Measurements from ENCODE around the gene AKAP13. TPM values are rescaled to one million over a fixed set of nuclear protein-coding genes. Genes with fewer than 3 reads are reported as not detected.
A peak's percentile ranks its signal among the peaks of the same experiment; 100 is the strongest.

AKAP13 gene
- polyA plus RNA-seq, 4 donors, result 39.4 to 71.6 (median 58.5) TPM

DNA sequence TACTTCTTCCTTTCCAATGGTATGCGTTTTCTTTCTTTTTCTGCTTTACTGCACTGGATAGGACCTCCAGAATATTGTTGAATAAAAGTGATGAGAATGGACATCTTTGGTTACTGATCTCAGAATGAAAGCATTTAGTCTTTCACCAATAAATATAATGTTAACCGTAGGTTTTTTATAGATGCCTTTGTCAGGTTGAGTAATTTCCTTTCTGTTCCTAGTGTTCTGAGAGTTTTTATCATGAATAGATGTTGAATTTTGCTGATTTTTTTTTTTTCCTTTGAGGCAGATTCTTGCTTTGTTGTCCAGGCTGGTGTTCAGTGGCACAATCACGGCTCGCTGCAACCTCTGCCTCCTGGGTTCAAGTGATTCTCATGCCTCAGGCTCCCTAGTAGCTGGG lies 255.9 kb downstream of the AKAP13 start:
- Histone ChIP-seq H3K27ac (ENCODE audit: low read depth in 1 of 3, low read length in 2 of 3) (no peak overlapping the region), H3K4me3 (ENCODE audit: low read depth in 1 of 3, low read length in 3 of 3) (no peak overlapping the region), H3K36me3 (ENCODE audit: control insufficient read depth in 3 of 3, insufficient read depth in 2 of 3, low read depth in 1 of 3, low read length in 3 of 3) (peaks cover 0 to 6% (median 2%) of the 10 kb centered on the region in 3 donors), H3K27me3 (ENCODE audit: control insufficient read depth in 3 of 3, insufficient read depth in 3 of 3, low read length in 3 of 3) (no peaks in the 10 kb centered on the region), H3K4me1 (ENCODE audit: control insufficient read depth in 3 of 3, insufficient read depth in 2 of 3, low read depth in 1 of 3, low read length in 2 of 3) (no peaks in the 10 kb centered on the region), H3K9me3 (ENCODE audit: control insufficient read depth in 2 of 2, insufficient read depth in 1 of 2, low read depth in 1 of 2, low read length in 1 of 2) (no peaks in the 10 kb centered on the region)
- no peak for FAIRE-seq
- DNase-seq, result no peak
- WGBS, 3 donors, result 84 to 95% (median 90%) methylated on average over 4 of the region's 4 CpGs

DNA sequence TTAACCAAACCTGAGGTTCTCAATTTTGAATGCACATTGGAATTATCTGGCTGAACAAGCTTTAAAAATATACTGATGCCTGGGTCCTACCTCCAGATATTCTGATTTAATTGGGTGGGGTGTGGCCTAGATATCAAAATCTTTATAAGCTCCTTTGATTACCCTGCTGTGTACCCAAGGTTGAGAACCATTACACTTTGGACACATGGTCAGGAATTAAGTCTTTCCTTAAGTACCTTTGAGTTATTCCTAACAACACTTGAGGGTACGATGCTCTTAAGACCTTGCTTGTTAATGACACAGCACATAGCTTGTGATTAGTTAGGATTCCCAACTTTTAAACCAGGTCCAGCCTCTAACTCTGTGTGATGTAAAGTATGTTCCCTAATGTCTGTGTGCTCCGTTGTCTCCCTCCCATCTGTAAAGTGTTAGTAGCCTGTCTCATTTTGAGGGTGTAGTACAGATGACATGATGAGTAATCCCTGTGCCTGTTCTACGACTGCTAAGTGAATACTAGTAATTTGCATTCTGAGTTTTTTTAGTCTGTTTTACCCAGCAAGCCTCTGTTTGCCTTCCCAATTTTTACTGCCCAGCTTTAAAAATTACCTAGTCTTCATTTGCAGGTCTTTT lies 259.5 kb downstream of the AKAP13 start:
- no peak overlapping the region for H3K27ac ChIP-seq (ENCODE audit: low read depth in 1 of 3, low read length in 2 of 3)
- WGBS, 3 donors, result 48 to 53% (median 49%) methylated on average over 3 of the region's 3 CpGs

DNA sequence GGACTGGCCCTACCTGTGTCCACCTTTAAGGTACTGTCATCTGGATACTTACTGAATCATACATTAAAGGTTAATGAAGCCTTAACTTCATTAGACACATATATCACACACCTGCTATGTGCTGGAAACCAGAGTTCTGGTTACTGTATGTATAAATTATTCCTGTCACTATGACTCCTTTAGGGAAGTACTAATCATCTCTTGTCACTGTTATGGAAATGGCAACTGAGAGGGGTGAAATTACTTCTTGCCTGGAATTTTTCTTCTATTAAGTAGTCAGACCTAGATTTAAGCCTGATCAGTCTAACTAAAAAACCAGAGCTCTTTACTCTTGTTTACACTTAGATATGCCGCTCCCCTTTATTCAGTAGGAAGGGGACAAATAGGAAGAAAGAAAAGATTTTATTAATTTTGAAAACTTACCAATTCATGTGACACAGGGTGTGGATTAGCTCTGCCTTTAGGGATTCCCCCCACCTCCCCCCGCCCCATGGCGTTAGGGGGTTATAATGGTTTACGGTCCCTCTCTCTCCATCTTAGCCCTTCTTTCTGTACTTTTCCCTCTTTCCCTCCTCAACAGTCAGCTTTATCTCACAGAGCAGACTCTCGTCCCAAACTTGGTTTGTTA lies 261.8 kb downstream of the AKAP13 start:
- H3K36me3 ChIP-seq (ENCODE audit: control insufficient read depth in 3 of 3, insufficient read depth in 2 of 3, low read depth in 1 of 3, low read length in 3 of 3), result peaks cover 0 to 17% (median 8%) of the 10 kb centered on the region in 3 donors
- no peak overlapping the region for H3K4me3 ChIP-seq (ENCODE audit: low read depth in 1 of 3, low read length in 3 of 3)
- no peaks in the 10 kb centered on the region for H3K27me3 ChIP-seq (ENCODE audit: control insufficient read depth in 3 of 3, insufficient read depth in 3 of 3, low read length in 3 of 3)
- 54 to 81% (median 77%) methylated on average over 5 of the region's 5 CpGs for WGBS, 3 donors
- DNase-seq (no peak), FAIRE-seq (no peak)
- peak overlapping the region in 2 of 3 donors; percentile 71 to 80 for H3K27ac ChIP-seq (ENCODE audit: low read depth in 1 of 3, low read length in 2 of 3)
- H3K9me3 ChIP-seq (ENCODE audit: control insufficient read depth in 2 of 2, insufficient read depth in 1 of 2, low read depth in 1 of 2, low read length in 1 of 2), result no peaks in the 10 kb centered on the region
- H3K4me1 ChIP-seq (ENCODE audit: control insufficient read depth in 3 of 3, insufficient read depth in 2 of 3, low read depth in 1 of 3, low read length in 2 of 3), result peaks cover 0 to 16% (median 10%) of the 10 kb centered on the region in 3 donors

More for the DNA sequence above, 259.5 kb downstream of the AKAP13 start:
- peak in 1 of 2 donors; percentile 52 for DNase-seq
- Histone ChIP-seq H3K36me3 (ENCODE audit: control insufficient read depth in 3 of 3, insufficient read depth in 2 of 3, low read depth in 1 of 3, low read length in 3 of 3) (peaks cover 0 to 13% (median 6%) of the 10 kb centered on the region in 3 donors), H3K4me1 (ENCODE audit: control insufficient read depth in 3 of 3, insufficient read depth in 2 of 3, low read depth in 1 of 3, low read length in 2 of 3) (peaks cover 0 to 16% (median 2%) of the 10 kb centered on the region in 3 donors), H3K27me3 (ENCODE audit: control insufficient read depth in 3 of 3, insufficient read depth in 3 of 3, low read length in 3 of 3) (no peaks in the 10 kb centered on the region), H3K9me3 (ENCODE audit: control insufficient read depth in 2 of 2, insufficient read depth in 1 of 2, low read depth in 1 of 2, low read length in 1 of 2) (no peaks in the 10 kb centered on the region), H3K4me3 (ENCODE audit: low read depth in 1 of 3, low read length in 3 of 3) (no peak overlapping the region)
- FAIRE-seq, result no peak

- WGBS, 3 donors, result 55 to 83% (median 70%) methylated on average over 6 of the region's 6 CpGs
- peak overlapping the region in 2 of 3 donors; percentile 71 to 80 for H3K27ac ChIP-seq (ENCODE audit: low read depth in 1 of 3, low read length in 2 of 3)
- no peak overlapping the region for H3K4me3 ChIP-seq (ENCODE audit: low read depth in 1 of 3, low read length in 3 of 3)
- DNase-seq, result peak in 1 of 2 donors; percentile 46
- no peak for FAIRE-seq
- peaks cover 0 to 16% (median 10%) of the 10 kb centered on the region in 3 donors for H3K4me1 ChIP-seq (ENCODE audit: control insufficient read depth in 3 of 3, insufficient read depth in 2 of 3, low read depth in 1 of 3, low read length in 2 of 3)
- H3K9me3 ChIP-seq (ENCODE audit: control insufficient read depth in 2 of 2, insufficient read depth in 1 of 2, low read depth in 1 of 2, low read length in 1 of 2), result no peaks in the 10 kb centered on the region
- H3K27me3 ChIP-seq (ENCODE audit: control insufficient read depth in 3 of 3, insufficient read depth in 3 of 3, low read length in 3 of 3), result no peaks in the 10 kb centered on the region
- peaks cover 0 to 21% (median 11%) of the 10 kb centered on the region in 3 donors for H3K36me3 ChIP-seq (ENCODE audit: control insufficient read depth in 3 of 3, insufficient read depth in 2 of 3, low read depth in 1 of 3, low read length in 3 of 3)
These were observed 262.3 kb downstream of the AKAP13 start for GRCh38 chr15:85642693-85643066.

DNA sequence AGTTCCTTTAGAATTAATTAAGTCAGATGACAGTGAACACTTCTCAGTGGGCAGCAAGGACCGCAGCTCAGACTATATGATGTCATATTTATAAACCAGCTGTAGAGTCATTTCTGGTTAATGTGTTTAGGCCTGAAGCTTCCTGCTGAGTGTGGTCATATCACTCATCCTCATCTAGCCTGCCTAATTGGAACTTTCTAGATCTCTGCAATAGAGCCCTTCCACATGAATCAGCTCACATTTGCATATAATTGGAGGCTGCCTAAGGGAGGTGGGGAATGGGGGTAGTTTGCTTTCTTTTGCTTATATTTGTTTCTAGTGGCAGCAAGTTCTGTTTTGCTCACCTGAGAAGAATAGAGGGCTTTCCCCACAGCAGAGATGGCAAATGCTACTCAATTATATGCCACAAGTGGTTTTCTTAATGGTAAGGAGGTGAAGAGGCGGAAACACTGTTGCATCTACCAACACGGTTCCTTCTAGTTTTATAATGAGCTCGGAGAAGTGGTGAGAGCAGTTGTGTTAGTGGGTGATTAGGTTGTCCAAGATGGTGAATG lies 266.2 kb downstream of the AKAP13 start:
- Histone ChIP-seq H3K4me1 (ENCODE audit: control insufficient read depth in 3 of 3, insufficient read depth in 2 of 3, low read depth in 1 of 3, low read length in 2 of 3) (peaks cover 0 to 16% (median 14%) of the 10 kb centered on the region in 3 donors), H3K27ac (ENCODE audit: low read depth in 1 of 3, low read length in 2 of 3) (peak overlapping the region in 1 of 3 donors; percentile 70)
- FAIRE-seq, result no peak

DNA sequence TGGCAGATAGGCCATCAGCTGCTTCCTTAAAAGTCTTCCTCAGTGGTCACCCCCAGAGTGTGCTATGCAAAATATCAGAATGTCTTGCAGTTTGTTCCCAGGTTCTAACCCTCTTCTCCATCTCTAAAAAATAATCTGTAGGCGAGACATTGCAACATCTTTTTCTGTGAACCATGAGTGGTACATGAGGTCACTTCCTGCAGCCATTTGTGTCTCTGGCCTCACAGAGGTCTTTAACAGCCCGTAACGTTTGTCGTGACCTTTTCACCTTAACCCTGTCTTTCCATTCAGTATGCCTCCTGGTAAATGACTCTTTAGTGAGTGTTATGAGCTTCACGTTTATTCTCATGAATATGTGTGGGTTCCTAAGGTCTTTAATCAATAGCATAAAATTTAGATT lies 269.0 kb downstream of the AKAP13 start:
- 28 to 55% (median 37%) methylated on average over 5 of the region's 5 CpGs for WGBS, 3 donors
- Histone ChIP-seq H3K27ac (ENCODE audit: low read depth in 1 of 3, low read length in 2 of 3) (peak overlapping the region in 1 of 3 donors; percentile 91), H3K4me3 (ENCODE audit: low read depth in 1 of 3, low read length in 3 of 3) (no peak overlapping the region), H3K9me3 (ENCODE audit: control insufficient read depth in 2 of 2, insufficient read depth in 1 of 2, low read depth in 1 of 2, low read length in 1 of 2) (no peaks in the 10 kb centered on the region), H3K36me3 (ENCODE audit: control insufficient read depth in 3 of 3, insufficient read depth in 2 of 3, low read depth in 1 of 3, low read length in 3 of 3) (peaks cover 0 to 29% (median 7%) of the 10 kb centered on the region in 3 donors), H3K4me1 (ENCODE audit: control insufficient read depth in 3 of 3, insufficient read depth in 2 of 3, low read depth in 1 of 3, low read length in 2 of 3) (peaks cover 0 to 12% (median 0%) of the 10 kb centered on the region in 3 donors), H3K27me3 (ENCODE audit: control insufficient read depth in 3 of 3, insufficient read depth in 3 of 3, low read length in 3 of 3) (no peaks in the 10 kb centered on the region)
- DNase-seq (no peak), FAIRE-seq (no peak)

More for the DNA sequence above, 266.2 kb downstream of the AKAP13 start:
- H3K27me3 ChIP-seq (ENCODE audit: control insufficient read depth in 3 of 3, insufficient read depth in 3 of 3, low read length in 3 of 3), result no peaks in the 10 kb centered on the region
- peaks cover 0 to 27% (median 8%) of the 10 kb centered on the region in 3 donors for H3K36me3 ChIP-seq (ENCODE audit: control insufficient read depth in 3 of 3, insufficient read depth in 2 of 3, low read depth in 1 of 3, low read length in 3 of 3)
- H3K9me3 ChIP-seq (ENCODE audit: control insufficient read depth in 2 of 2, insufficient read depth in 1 of 2, low read depth in 1 of 2, low read length in 1 of 2), result no peaks in the 10 kb centered on the region
- 72 to 82% (median 73%) methylated on average over 4 of the region's 4 CpGs for WGBS, 3 donors
- peak in 1 of 2 donors; percentile 39 for DNase-seq
- H3K4me3 ChIP-seq (ENCODE audit: low read depth in 1 of 3, low read length in 3 of 3), result no peak overlapping the region

DNA sequence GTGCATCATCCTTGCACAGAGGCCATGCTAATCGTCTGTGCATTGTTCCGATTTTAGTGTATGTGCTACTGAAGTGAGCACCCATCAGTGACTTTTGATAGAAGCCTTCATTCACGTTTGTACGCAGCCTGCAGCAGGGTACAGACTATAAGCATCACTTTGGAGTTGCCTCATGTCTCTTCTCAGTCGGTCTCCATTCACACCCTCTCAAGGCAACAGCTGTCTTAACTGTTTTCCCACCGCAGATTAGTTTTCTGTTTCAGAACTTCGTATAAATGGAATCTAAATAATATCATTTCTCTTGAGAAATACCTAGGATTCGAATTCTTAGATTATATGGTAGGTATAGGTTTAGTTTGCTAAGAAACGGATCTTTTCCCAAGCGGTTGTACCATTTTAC lies 271.1 kb downstream of the AKAP13 start:
- FAIRE-seq, result no peak
- Histone ChIP-seq H3K36me3 (ENCODE audit: control insufficient read depth in 3 of 3, insufficient read depth in 2 of 3, low read depth in 1 of 3, low read length in 3 of 3) (peaks cover 2 to 33% (median 10%) of the 10 kb centered on the region in 3 donors), H3K4me3 (ENCODE audit: low read depth in 1 of 3, low read length in 3 of 3) (no peak overlapping the region), H3K9me3 (ENCODE audit: control insufficient read depth in 2 of 2, insufficient read depth in 1 of 2, low read depth in 1 of 2, low read length in 1 of 2) (no peaks in the 10 kb centered on the region), H3K27ac (ENCODE audit: low read depth in 1 of 3, low read length in 2 of 3) (no peak overlapping the region), H3K27me3 (ENCODE audit: control insufficient read depth in 3 of 3, insufficient read depth in 3 of 3, low read length in 3 of 3) (no peaks in the 10 kb centered on the region), H3K4me1 (ENCODE audit: control insufficient read depth in 3 of 3, insufficient read depth in 2 of 3, low read depth in 1 of 3, low read length in 2 of 3) (peaks cover 0 to 8% (median 0%) of the 10 kb centered on the region in 3 donors)
- DNase-seq, result no peak
- 85 to 93% (median 91%) methylated on average over 10 of the region's 10 CpGs for WGBS, 3 donors

DNA sequence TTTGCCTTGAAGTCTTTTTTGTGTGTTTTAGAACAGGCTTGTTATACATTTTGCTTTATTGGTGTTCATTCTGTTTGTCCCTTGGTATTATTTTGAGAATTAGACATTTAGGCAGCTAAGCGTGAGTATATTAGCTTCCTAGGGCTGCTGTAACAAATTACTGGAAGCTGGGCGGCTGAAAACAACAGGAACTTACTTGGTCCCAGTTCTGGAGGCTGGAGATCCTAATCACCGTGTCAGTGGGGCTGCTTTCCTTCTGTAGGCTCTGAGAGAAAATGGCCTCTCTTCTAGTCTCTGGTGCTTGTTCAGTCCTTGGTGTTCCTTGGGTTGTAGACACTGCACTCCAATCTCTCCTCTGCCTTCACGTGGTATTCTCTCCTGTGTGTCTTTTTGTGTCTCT lies 272.1 kb downstream of the AKAP13 start:
- Histone ChIP-seq H3K4me1 (ENCODE audit: control insufficient read depth in 3 of 3, insufficient read depth in 2 of 3, low read depth in 1 of 3, low read length in 2 of 3) (peaks cover 0 to 4% (median 0%) of the 10 kb centered on the region in 3 donors), H3K27ac (ENCODE audit: low read depth in 1 of 3, low read length in 2 of 3) (no peak overlapping the region), H3K4me3 (ENCODE audit: low read depth in 1 of 3, low read length in 3 of 3) (no peak overlapping the region), H3K27me3 (ENCODE audit: control insufficient read depth in 3 of 3, insufficient read depth in 3 of 3, low read length in 3 of 3) (no peaks in the 10 kb centered on the region), H3K36me3 (ENCODE audit: control insufficient read depth in 3 of 3, insufficient read depth in 2 of 3, low read depth in 1 of 3, low read length in 3 of 3) (peaks cover 6 to 30% (median 10%) of the 10 kb centered on the region in 3 donors), H3K9me3 (ENCODE audit: control insufficient read depth in 2 of 2, insufficient read depth in 1 of 2, low read depth in 1 of 2, low read length in 1 of 2) (no peaks in the 10 kb centered on the region)
- DNase-seq (no peak), FAIRE-seq (no peak)
- 86 to 95% (median 87%) methylated on average over 4 of the region's 4 CpGs for WGBS, 3 donors
